Suprapubic skin (tissue), 4 donors: ENCODE data around the gene MAP3K6.

ENCODE experiments used
- CTCF ChIP-seq, 2 donors: fragments of 200-600 bp in 1 of 2; fragments of 450-650 bp in 1 of 2; sonication (generic) in 1 of 2; IDR thresholded peaks; one replicate each; pipeline ENCODE4 v1.5.1; 2016 to 2019; ENCODE audit warnings: antibody characterized with exemption in 2 of 2, mild to moderate bottlenecking in 1 of 2, moderate library complexity in 1 of 2
- EP300 ChIP-seq: sonication (generic); formaldehyde crosslinking; IDR thresholded peaks from one replicate; pipeline ENCODE4 v1.6.1; 2017; ENCODE audit warnings: antibody characterized with exemption
- POLR2A ChIP-seq, 2 donors: fragments of 450-650 bp; IDR thresholded peaks; one replicate each; pipeline ENCODE4 v1.6.1; 2017; ENCODE audit warnings: antibody characterized with exemption in 2 of 2, mild to moderate bottlenecking in 2 of 2, moderate library complexity in 2 of 2
- POLR2AphosphoS5 ChIP-seq, 3 donors: sonication (generic); formaldehyde crosslinking; IDR thresholded peaks; one replicate each; pipeline ENCODE4 v1.6.1; 2017; ENCODE audit warnings: antibody characterized with exemption in 3 of 3

- TF ChIP-seq POLR2A (IDR thresholded peaks at IDR 0.05) (no peak), CTCF (IDR thresholded peaks at IDR 0.05) (no peak), EP300 (no peak), POLR2AphosphoS5 (IDR thresholded peaks at IDR 0.05) (no peak)
Observed at GRCh38 chr1:27381969-27382762, 15.4 kb upstream of the MAP3K6 start.
